Middle frontal gyrus (tissue), 1 donor: ENCODE data around the gene RPS6KL1.

Source experiments
- DNase-seq: peaks from one replicate; pipeline ENCODE4 v3.0.0-alpha.2; 2015; ENCODE audit warnings: low spot score; ENCODE audit errors: extremely low spot score

The RPS6KL1 gene, protein sequence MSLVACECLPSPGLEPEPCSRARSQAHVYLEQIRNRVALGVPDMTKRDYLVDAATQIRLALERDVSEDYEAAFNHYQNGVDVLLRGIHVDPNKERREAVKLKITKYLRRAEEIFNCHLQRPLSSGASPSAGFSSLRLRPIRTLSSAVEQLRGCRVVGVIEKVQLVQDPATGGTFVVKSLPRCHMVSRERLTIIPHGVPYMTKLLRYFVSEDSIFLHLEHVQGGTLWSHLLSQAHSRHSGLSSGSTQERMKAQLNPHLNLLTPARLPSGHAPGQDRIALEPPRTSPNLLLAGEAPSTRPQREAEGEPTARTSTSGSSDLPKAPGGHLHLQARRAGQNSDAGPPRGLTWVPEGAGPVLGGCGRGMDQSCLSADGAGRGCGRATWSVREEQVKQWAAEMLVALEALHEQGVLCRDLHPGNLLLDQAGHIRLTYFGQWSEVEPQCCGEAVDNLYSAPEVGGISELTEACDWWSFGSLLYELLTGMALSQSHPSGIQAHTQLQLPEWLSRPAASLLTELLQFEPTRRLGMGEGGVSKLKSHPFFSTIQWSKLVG

DNA sequence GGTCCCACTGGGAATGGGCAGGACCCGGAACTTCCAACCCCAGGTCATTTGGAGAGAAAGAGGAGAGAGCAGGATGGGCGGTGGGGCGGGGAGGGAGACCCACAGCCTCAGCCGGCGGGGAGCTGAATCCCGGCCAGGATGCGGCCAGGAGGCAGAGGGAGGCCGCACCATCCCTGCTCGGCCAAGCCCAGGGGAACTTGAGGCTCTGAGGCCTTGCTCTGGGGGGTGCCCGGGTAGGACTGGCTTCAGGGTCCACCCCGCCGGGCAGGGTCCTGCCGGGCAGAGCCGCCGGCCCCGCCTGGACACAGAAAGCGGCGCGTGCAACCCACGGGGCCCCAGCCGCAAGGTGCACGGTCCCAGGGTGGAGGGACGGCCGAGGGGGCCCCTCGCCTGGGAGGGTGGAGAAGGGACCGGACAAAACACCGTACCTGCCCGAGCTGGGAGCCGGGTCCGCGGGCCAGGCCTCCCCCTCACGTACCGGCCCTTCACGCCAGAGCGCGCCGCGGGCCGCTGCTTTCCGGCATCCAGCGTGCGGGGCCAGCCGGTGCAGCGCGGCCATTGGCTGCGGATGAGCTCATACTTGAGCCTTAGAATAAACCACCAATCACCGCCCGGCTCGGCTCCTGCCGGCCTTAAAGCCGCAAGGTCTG lies at the start of gene RPS6KL1:
RPS6KL1 (minus strand) TSS at position 509 of the 650 bp plus-strand sequence. CDS start 1,719 bp downstream, outside the sequence.
- DNase-seq, result peak; percentile 87

DNA sequence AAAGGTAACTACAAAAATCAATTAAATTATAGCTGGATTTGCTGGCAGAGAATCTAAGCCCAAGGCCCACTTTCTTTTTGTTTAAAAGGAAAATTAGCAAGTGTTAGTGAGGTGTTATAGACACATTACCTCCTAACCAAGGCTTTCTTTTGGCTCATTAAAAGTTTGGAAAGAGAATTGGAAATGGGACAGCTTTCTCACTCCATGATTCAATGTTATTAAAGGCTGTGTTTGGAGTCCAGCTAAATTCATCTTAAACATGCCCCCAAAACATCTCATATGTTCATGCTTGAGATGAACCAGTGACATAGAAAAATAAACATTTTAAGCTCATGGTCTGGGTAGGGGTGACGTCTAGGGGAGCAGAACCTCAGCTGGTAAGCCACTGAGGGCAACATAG lies 45.8 kb upstream of the RPS6KL1 start:
- DNase-seq, result no peak

DNA sequence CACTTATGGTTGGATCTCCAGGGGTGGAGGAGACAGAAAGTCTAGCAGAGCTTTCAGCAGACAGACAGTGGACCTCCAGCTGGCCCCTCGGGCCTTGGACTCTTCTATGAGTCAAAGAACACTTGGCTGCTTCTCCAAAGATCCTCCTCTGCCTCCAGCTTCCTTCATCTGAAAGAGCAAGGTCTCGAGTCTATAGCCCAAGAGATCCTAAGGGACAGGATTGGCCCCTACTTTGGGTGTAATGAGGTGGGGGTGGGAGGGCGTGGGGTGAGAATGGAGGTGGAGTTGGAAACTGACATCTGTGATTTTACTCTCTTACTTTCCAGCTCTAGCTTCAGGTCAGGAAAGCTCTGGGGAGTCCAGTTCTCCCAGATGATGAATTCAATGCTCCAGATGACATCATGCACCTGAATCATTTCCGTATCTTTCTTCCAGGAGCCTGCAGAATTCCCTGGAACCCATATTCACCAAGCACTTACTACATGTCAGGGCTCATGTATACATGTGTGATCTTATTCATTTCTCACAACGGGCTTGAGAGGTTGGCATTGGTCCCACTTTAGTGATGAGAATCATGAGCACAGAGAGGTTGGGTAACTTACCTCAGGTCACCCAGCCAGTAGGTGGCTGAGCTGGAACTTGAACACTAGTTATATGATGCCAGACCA lies 42.6 kb upstream of the RPS6KL1 start:
- DNase-seq, result no peak

- DNase-seq, result no peak
Observed at GRCh38 chr14:74964787-74965485, 41.9 kb upstream of the RPS6KL1 start.

DNA sequence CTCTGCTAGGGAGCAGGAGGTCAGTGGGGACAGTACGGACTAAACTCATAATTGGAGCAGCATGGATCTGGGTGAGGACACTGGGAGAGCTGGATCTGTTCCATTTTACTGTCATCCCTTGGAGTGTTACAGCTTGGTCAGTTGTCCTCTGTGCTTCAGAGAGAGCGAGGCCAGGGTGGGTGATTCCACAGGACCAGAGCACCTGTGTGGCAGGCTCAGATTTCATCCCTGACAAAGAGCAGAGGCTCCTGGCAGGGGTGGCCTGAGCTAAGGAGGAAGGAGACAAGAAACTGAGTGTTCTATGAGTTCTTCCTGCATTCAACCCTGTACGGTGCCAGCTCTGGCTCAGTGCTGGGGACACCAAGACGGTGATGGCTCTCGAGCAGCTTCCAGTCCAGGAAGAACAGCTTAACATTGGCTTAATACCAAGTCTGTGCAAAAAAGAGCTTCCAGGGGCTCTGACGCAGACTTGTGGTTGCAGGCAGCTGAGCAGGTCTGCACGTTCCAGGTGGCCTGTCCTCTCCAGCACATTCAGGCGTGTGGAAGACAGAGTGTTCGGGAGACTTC lies 40.7 kb upstream of the RPS6KL1 start:
- no peak for DNase-seq

GRCh38 chr14:74963178-74963704 lies 40.2 kb upstream of the RPS6KL1 start:
- DNase-seq, result no peak

DNA sequence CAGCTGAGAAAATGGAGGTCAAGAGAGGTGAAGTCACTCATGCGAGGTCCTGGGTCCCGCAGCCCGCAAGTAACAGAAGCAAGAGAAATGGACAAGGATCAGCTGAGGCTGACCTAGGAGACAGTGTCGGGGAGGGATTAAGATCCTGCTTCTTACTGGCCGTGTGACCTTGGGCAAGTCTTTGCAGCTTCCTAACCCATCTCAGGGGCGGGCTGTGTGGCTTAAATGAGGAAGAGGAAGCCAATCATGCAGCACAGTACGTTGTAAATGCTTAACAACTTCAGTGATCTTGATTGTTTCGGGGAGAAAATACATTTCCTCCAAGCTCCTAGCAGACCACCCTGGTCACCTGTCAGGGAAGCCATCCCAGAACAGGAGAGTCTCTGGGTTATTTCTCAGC lies 39.4 kb upstream of the RPS6KL1 start:
- no peak for DNase-seq

GRCh38 chr14:74962046-74962445 lies 39.0 kb upstream of the RPS6KL1 start:
- no peak for DNase-seq

GRCh38 chr14:74961238-74961911 lies 38.3 kb upstream of the RPS6KL1 start:
- DNase-seq, result no peak

DNA sequence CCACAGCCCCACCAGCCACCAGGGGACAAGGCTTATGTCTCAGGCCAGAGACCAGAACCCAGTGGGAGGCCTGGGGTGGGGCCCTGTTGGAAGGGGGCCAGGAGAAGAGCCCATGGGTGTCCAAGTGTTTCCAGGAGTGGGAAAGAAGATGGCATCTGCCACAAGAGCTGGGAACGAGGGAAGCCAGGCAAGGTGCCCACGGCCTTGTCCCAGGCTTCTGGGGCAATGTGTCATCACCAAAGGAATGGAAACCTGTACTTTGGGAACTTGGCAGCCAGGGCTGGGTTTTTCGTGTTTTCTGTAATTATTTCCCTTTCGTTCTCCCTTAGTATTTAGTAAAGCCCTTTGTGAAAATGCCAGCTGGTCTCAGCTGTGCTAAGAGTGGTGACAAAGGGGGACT lies 37.7 kb upstream of the RPS6KL1 start:
- DNase-seq, result no peak

DNA sequence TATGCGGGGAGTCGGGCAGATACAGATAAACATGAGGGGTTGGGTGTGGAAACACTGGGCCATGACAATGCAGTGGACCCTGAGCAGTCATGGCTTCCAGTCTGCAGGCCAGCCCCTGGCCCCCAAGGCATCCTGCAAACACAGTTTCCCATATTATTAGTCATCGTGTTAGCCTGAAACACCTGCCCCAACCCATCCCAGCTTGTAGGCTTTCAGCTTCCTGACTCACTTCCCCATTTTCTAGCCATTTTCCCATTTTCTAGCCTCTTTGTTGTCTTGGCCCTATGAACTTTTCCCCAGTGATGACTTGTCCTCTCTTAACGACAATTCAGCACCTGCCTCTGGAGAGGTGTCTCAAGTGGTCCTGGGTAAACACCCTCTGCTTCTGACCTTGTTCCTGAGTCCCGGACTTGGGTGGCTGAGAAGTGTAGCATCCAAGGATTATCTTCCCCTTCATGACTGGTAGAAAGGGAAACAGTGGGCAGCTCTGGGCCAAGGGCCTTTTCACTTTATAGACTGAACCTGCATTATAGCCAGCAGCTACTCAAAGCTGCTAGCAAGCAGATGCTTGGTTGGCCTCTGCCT lies 36.6 kb upstream of the RPS6KL1 start:
- DNase-seq, result no peak

DNA sequence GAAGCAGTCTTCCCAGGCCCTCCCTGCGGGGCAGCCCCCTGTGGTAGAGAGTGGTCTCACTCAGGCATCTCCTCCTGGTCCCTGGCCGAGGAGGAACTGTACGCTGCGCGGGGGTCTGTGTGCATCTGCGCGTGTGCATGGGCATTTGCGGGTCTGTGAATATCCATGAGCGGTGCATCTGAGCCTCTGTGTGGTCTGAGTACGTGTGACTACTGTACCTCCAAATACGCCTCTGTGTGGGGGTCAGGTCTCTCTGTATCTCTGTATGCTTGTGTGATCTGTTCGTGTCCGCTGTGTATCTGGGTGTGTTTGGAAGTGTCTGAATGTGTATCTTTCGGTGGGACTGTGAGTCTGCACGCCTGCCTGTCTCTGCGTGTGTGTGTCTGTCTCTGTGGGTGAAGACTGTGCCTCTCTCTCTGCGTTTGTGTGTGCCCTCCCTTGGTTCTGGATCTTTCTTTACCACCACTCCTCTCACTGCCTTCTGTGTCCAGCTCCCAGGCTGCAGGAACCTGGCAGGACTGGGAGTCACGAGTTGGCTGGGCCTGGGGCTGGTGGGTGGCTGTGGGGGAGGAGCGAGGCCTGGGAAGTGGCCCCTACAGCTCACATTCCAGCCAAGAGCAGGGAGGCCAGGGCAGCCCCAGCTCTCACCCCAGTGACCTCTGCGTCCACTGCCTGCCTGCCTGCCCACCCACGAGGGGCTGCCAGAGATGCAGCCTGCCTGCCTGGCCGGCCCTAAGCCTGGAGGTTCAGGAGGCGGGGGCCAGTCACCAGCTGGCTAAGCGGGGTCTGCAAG lies 33.4 kb upstream of the RPS6KL1 start:
- DNase-seq, result no peak

- no peak for DNase-seq
Observed at GRCh38 chr14:74956027-74956279, 32.9 kb upstream of the RPS6KL1 start.

DNA sequence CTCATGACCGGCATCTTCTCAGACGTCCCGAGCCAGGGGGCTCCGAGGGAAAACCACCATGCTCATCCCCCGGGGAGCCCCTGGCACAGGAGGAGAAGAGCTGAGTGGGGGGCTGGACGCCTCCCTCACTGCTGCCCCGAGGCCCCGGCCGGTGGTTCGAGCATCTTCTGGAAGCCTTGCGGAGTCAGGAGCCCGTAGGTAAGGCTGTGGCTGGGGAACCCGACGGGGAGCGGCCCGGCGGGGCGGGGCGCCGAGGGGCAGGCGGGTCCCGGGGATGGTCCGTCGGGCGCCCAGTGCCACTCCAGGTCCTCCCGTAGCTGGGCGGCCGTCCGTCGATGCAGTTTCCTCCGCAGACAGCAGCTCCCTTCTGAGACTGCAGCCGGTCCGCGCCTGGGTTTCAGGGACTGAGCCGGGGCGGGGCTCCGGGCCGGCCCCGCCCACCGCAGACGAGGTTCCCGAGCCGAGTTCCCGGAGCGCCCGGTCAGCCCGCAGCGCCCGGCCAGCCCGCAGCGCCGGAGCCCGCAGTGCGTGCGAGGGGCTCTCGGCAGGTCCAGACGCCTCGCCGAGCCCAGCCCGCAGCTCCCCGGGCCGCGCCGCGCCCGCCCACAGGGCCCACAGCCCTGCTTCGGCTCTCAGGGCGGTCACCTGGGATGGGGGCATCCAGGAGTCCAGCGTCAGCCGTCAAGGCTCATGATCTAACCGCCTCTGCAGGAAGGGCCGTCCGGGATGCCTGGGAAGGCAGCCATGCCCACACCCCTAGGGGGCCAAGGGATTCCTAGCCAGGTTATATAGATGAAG lies 32.4 kb upstream of the RPS6KL1 start, which contains the start of gene PGF:
PGF (minus strand) TSS at position 369 of the 798 bp plus-strand sequence; CDS start at position 14, 355 bp downstream.
- DNase-seq, result no peak

DNA sequence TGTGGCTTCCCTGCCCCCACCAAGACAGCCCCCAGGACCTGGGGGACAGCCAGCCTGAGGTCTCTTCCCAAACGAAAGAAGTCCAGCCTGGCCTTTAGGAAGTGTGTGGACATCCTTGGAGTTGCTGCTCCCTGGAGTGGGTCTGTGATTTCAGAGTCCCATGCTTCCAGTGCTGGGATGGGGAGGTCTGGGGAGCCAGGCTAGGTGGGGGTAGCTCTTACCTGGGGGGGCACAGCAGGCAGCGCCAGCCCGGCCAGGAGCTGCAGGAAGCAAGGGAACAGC lies 31.8 kb upstream of the RPS6KL1 start:
- DNase-seq, result no peak

- no peak for DNase-seq
Observed at GRCh38 chr14:74954232-74954946, 31.3 kb upstream of the RPS6KL1 start.

DNA sequence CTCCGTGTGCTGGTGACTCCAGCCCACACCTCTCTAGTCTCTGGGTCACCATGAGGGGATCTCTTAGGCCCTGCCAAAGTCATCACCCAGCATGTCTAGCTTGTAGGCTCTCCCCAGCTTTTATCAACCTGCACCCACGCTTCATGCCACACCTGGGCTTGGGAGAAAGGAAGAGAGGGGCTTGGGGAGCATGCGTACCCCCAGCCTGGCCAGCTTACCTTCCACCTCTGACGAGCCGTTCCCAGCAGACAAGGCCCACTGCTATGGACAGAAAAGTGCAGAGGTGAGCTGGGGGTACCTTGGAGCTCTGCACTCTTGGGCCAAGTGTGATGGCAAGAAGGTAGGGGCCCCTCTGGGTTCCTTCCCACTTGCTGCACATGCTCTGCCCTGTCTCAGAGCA lies 30.6 kb upstream of the RPS6KL1 start:
- DNase-seq, result no peak
